Measurements from ENCODE around the gene NDUFA7.
"Not testable (repeated sequence)": the region's sequence is repeated elsewhere in the genome, so short reads cannot be mapped to it uniquely, and the experiment has no call there.

Gene NDUFA7

GRCh38 chr19:8302357-8302691 lies 18.9 kb downstream of the NDUFA7 start:
- TF ChIP-seq ZNF274 (IDR thresholded peaks at IDR 0.05; ENCODE audit: low read depth, low read length): no peak
- no peak overlapping the region for H3K4me3 ChIP-seq (ENCODE audit: low read length)

- H3K4me3 ChIP-seq (ENCODE audit: low read length): not testable (repeated sequence)
Observed at GRCh38 chr19:8291337-8291736, 29.8 kb downstream of the NDUFA7 start.

GRCh38 chr19:8276508-8276907 lies 44.7 kb downstream of the NDUFA7 start:
- H3K4me3 ChIP-seq (ENCODE audit: low read length): not testable (repeated sequence)

GRCh38 chr19:8269724-8270123 lies 51.5 kb downstream of the NDUFA7 start:
- no peak for TF ChIP-seq ZNF274 (IDR thresholded peaks at IDR 0.05; ENCODE audit: low read depth, low read length)
- H3K4me3 ChIP-seq (ENCODE audit: low read length): peak overlapping the region; percentile 29; the same call in 1 of the 2 replicates

- no peak for TF ChIP-seq ZNF274 (IDR thresholded peaks at IDR 0.05; ENCODE audit: low read depth, low read length)
- H3K4me3 ChIP-seq (ENCODE audit: low read length): no peak overlapping the region
Observed at GRCh38 chr19:8265872-8266271, 55.3 kb downstream of the NDUFA7 start.

- not testable (repeated sequence) for H3K4me3 ChIP-seq (ENCODE audit: low read length)
Observed at GRCh38 chr19:8264248-8264647, 56.9 kb downstream of the NDUFA7 start.

GRCh38 chr19:8262431-8262830 lies 58.7 kb downstream of the NDUFA7 start:
- no peak for TF ChIP-seq ZNF274 (IDR thresholded peaks at IDR 0.05; ENCODE audit: low read depth, low read length)
- no peak overlapping the region for H3K4me3 ChIP-seq (ENCODE audit: low read length)

GRCh38 chr19:8261881-8262280 lies 59.3 kb downstream of the NDUFA7 start:
- no peak for TF ChIP-seq ZNF274 (IDR thresholded peaks at IDR 0.05; ENCODE audit: low read depth, low read length)

GRCh38 chr19:8261347-8261746 lies 59.8 kb downstream of the NDUFA7 start:
- TF ChIP-seq ZNF274 (IDR thresholded peaks at IDR 0.05; ENCODE audit: low read depth, low read length): no peak
- no peak overlapping the region for H3K4me3 ChIP-seq (ENCODE audit: low read length)

More at GRCh38 chr19:8261881-8262280, 59.3 kb downstream of the NDUFA7 start:
- H3K4me3 ChIP-seq (ENCODE audit: low read length): no peak overlapping the region

Measured in GM08714 (cell line).